Psoas muscle (tissue), 8 donors: Measurements from ENCODE around the gene FARP1. TPM values are rescaled to one million over a fixed set of nuclear protein-coding genes. Genes with fewer than 3 reads are reported as not detected.

ENCODE experiments used
- ATAC-seq, 4 donors: fragments of 200-7000 bp; cut with Tn5 transposase; one replicate each; pipeline ENCODE4 v1.9.1; 2020; ENCODE audit warnings: moderate library complexity in 3 of 4, mild to moderate bottlenecking in 2 of 4
- DNase-seq, 2 donors: peaks; one replicate each; pipeline ENCODE4 v3.0.0-alpha.2; 2020
- H3K27ac ChIP-seq: fragments of 200-600 bp; one replicate; pipeline ENCODE4 v1.8.0; 2022
- H3K27me3 ChIP-seq, 3 donors: fragments of 200-600 bp in 1 of 3; one replicate each; pipeline versions ENCODE4 v1.6.1 to v1.8.0; 2013 to 2022; ENCODE audit warnings: low read length in 2 of 3, mild to moderate bottlenecking in 2 of 3, moderate library complexity in 1 of 3; ENCODE audit not compliant: insufficient read depth in 3 of 3
- H3K36me3 ChIP-seq, 2 donors: fragments of 200-600 bp in 1 of 2; one replicate each; pipeline versions ENCODE4 v1.6.1 to v1.8.0; 2013 to 2022; ENCODE audit warnings: low read depth in 1 of 2, mild to moderate bottlenecking in 1 of 2, moderate library complexity in 1 of 2; ENCODE audit not compliant: insufficient read depth in 1 of 2
- H3K4me1 ChIP-seq: fragments of 200-600 bp; one replicate; pipeline ENCODE4 v1.8.0; 2022
- H3K4me3 ChIP-seq: fragments of 200-600 bp; one replicate; pipeline ENCODE4 v1.8.0; 2022; ENCODE audit warnings: mild to moderate bottlenecking
- H3K9me3 ChIP-seq: fragments of 200-600 bp; one replicate; pipeline ENCODE4 v1.8.0; 2022
- WGBS, 3 donors: extraction: QIAGEN DNeasy Blood & Tissue Kit; methylation state at CpG; one replicate each; pipeline versions ENCODE4 v1.1.6 to v1.1.7; 2013; 5-methylcytosine and 5-hydroxymethylcytosine counted together
- intact Hi-C, 2 donors: fragments of 100-400 bp; cut with DNase I; formaldehyde crosslinking; loops; one replicate each; pipeline versions ENCODE4 v1.11.0 to v1.14.2; 2022
- polyA plus RNA-seq, 3 donors: library from polyadenylated mRNA; stranded (reverse); fragments of 200-250 nt; gene quantifications; one replicate each; pipeline ENCODE4 v1.2.3, GENCODE V29; 2013
- total RNA-seq, 4 donors: library from RNA; stranded (reverse); fragmentation: NEBNext Ultra II Directional in 2 of 4; extraction: Animal tissue kit (Norgen Biotek cat#: 25700) in 2 of 4; gene quantifications; one replicate each; pipeline versions ENCODE4 v1.2.1 to v1.2.4, GENCODE V29; 2021 to 2023
- TF ChIP-seq, protein P1 (sequence below): fragments of 200-600 bp; IDR thresholded peaks from one replicate; pipeline ENCODE4 v1.8.0; 2022; ENCODE audit warnings: antibody characterized with exemption
- donor health status: healthy with polysubstance abuse.
- donor health status: DM: no; HTN: no; CAD: no; lungs with moderate emphysema.
- donor health status: Bipolar disorder and iron deficiency.
- donor health status: healthy.
- donor health status: DM: yes; HTN: yes; CAD: no.
- donor health status: DM: no; HTN: no; CAD: no.
- donor health status: DM: no; HTN: no; CAD: no.
- donor health status: DM: yes; HTN: yes; CAD: no.

Gene FARP1
- total and polyA plus RNA-seq, 7 donors: 5.7 to 19.4 (median 9.2) TPM

DNA sequence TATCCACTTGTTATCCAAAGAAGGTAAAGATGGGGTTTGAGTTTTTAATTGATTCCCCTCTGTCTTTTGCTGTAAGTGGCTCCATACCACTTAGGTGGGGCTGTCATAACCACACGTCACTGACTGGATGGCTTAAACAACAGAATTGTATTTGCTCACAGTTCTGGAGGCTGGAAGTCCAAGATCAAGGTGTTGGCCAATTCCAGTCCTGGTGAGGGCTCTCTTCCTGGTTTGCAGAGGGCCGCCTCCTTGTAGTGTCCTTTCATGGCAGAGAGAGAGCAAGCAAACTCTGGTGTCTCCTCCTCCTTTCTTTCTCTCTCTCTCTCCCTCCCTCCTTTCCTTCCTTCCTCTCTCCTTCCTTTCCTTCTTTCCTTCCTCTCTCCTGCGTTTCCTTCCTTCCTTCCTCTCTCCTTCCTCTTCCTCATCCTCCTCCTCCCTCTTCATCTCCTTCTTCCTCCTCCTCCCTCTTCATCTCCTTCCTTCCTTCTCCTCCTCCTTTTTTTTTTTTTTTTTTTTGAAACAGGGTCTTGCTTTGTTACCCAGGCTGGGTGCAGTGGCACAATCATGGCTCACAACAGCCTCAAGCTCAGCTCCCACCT lies 174.8 kb downstream of the FARP1 start:
- ATAC-seq (no peak), DNase-seq (no peak)
- H3K9me3 ChIP-seq: no peaks in the 10 kb centered on the region
- 82 to 93% (median 93%) methylated on average over 3 of the region's 3 CpGs for WGBS, 3 donors
- TF ChIP-seq, protein P1, sequence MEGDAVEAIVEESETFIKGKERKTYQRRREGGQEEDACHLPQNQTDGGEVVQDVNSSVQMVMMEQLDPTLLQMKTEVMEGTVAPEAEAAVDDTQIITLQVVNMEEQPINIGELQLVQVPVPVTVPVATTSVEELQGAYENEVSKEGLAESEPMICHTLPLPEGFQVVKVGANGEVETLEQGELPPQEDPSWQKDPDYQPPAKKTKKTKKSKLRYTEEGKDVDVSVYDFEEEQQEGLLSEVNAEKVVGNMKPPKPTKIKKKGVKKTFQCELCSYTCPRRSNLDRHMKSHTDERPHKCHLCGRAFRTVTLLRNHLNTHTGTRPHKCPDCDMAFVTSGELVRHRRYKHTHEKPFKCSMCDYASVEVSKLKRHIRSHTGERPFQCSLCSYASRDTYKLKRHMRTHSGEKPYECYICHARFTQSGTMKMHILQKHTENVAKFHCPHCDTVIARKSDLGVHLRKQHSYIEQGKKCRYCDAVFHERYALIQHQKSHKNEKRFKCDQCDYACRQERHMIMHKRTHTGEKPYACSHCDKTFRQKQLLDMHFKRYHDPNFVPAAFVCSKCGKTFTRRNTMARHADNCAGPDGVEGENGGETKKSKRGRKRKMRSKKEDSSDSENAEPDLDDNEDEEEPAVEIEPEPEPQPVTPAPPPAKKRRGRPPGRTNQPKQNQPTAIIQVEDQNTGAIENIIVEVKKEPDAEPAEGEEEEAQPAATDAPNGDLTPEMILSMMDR: no peak
- no peak overlapping the region for H3K27ac ChIP-seq
- H3K27me3 ChIP-seq: no peaks in the 10 kb centered on the region
- intact Hi-C loops: no loop called here
- no peaks in the 10 kb centered on the region for H3K36me3 ChIP-seq
- no peak overlapping the region for H3K4me3 ChIP-seq
- H3K4me1 ChIP-seq: no peaks in the 10 kb centered on the region

DNA sequence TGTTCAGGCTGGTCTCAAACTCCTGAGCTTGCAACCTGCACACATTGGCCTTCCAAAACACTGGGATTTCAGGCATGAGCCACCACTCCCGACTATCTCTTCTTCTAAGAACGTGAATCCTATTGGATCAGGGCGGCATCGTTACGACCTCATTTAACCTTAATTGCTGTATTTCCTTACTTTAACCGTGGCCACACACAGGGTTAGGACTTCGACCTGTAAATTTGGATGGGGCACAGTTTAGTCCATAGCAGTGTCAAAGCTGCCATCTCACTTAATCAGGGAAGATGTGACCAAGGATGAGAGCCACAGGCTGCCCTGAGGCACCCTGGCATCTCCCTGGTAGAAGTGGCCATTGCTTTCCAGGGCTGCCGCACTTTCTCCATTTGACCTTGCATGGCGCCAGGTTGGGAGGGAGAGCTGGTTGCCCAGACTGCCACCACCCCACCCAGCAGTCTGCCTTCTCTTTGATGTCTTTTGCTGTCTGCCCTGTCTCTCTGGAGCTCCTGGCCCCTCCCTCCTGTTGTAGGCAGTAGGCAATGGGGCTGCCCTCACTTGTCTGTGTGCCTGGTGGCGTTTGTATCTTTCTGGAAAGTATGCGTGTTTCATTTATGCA lies 175.5 kb downstream of the FARP1 start:
- WGBS, 3 donors: 88 to 93% (median 90%) methylated on average over 11 of the region's 11 CpGs
- TF ChIP-seq, protein P1: no peak
- ATAC-seq: no peak
- no peaks in the 10 kb centered on the region for H3K4me1 ChIP-seq
- DNase-seq: no peak
- no peaks in the 10 kb centered on the region for H3K9me3 ChIP-seq
- H3K4me3 ChIP-seq: no peak overlapping the region
- intact Hi-C loops: no loop called here
- no peaks in the 10 kb centered on the region for H3K36me3 ChIP-seq
- H3K27ac ChIP-seq: no peak overlapping the region
- no peaks in the 10 kb centered on the region for H3K27me3 ChIP-seq

DNA sequence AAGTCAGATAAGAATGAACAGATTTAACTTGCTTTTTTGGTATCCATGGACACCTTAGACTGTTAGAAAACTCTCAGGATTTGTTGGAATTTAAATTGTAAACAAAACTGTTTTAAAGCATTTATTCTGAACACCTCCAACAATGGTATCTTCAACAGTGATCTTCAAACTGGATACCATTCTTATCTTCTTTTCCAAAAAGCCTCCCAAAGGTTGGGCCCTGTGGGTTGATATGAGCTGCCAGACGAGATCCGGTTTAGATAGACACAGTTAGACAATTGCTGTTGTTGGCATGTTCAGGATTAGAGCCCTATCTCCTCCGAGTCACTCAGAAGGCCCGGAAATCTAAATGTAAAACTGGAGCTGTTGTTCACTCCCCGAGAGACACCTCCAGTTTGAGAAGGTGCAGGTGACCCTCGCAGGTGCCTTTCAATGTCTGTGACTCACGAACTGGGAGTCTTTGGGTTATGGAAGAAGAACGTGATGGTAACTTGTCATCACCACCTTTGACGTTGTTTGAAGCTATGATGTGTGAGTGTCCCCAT lies 177.7 kb downstream of the FARP1 start:
- no peaks in the 10 kb centered on the region for H3K9me3 ChIP-seq
- no peak for ATAC-seq
- no peak overlapping the region for H3K27ac ChIP-seq
- no peaks in the 10 kb centered on the region for H3K4me1 ChIP-seq
- H3K36me3 ChIP-seq: no peaks in the 10 kb centered on the region
- H3K27me3 ChIP-seq: no peaks in the 10 kb centered on the region
- WGBS, 3 donors: 96 to 97% (median 96%) methylated on average over 9 of the region's 9 CpGs
- DNase-seq: no peak
- intact Hi-C loops: no loop called here
- H3K4me3 ChIP-seq: no peak overlapping the region
- TF ChIP-seq, protein P1: no peak

DNA sequence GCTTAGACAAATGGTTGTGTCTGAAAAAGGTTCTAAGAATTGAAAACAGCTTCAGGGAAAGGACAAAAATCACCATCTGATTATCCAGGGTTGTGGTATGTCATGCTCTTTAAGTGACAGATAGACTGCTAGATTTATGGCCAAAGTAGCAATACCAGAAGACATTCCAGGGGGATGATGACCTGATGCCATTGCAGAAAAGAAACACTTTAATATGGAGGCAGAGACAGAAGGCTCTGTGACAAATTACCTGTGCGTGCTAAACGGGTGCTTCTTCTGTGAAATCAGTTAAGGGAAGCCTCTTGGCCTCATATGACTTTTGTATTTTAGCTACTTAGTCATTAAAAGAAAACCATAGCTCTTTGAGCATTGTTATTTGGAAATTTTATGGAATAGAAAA lies 178.5 kb downstream of the FARP1 start:
- ATAC-seq: no peak
- WGBS, 3 donors: 51 to 72% (median 71%) methylated on average over 2 of the region's 2 CpGs
- H3K27ac ChIP-seq: no peak overlapping the region

More for the DNA sequence above, 178.5 kb downstream of the FARP1 start:
- no peaks in the 10 kb centered on the region for H3K27me3 ChIP-seq
- intact Hi-C loops: no loop called here
- no peaks in the 10 kb centered on the region for H3K36me3 ChIP-seq
- no peaks in the 10 kb centered on the region for H3K4me1 ChIP-seq
- H3K4me3 ChIP-seq: no peak overlapping the region
- H3K9me3 ChIP-seq: no peaks in the 10 kb centered on the region
- no peak for DNase-seq
- TF ChIP-seq, protein P1: no peak
